IMR-90 (cell line): ENCODE results near the gene SBK3. TPM values are rescaled to one million over a fixed set of nuclear protein-coding genes. Genes with fewer than 3 reads are reported as not detected.

Experiments used
- ATAC-seq: fragments of 200-7000 bp; cut with Tn5 transposase; 2 replicates; pipeline ENCODE4 v1.9.1; 2020; ENCODE audit warnings: low read depth, mild to moderate bottlenecking, moderate library complexity
- BruUV-seq: library from RNA; stranded (reverse); fragments of 400-500 nt; replicated peaks from 2 replicates; lab custom pipeline; 2021; lab: Mats Ljungman, UMichigan
- CTCF ChIA-PET: fragments of 300-600 bp; formaldehyde crosslinking; extraction: SDS; loops from one replicate; lab custom pipeline; 2021; ENCODE audit warnings: antibody characterized with exemption; lab: Yijun Ruan, JAX
- POLR2A ChIA-PET: fragments of 300-600 bp; sonication (Branson Sonifier 250); formaldehyde crosslinking; loops from one replicate; lab custom pipeline; 2022; ENCODE audit warnings: antibody characterized with exemption; ENCODE audit not compliant: unreplicated experiment; lab: Charles Lee
- DNase-seq: peaks from one replicate; pipeline ENCODE4 v3.0.0; 2013
- H2AFZ ChIP-seq: replicated peaks from 2 replicates; pipeline ENCODE3; 2013; ENCODE audit warnings: low read length, mild to moderate bottlenecking; ENCODE audit not compliant: poor library complexity
- H2AK5ac ChIP-seq: 2 replicates; pipeline ENCODE4 v1.6.1; 2013; ENCODE audit warnings: low read depth, low read length, inconsistent platforms
- H2AK9ac ChIP-seq: replicated peaks from 2 replicates; pipeline ENCODE3; 2013; ENCODE audit warnings: mild to moderate bottlenecking, low read depth, low read length, moderate library complexity; ENCODE audit not compliant: poor library complexity
- H2BK120ac ChIP-seq: 2 replicates; pipeline ENCODE4 v1.6.1; 2013; ENCODE audit warnings: low read depth, low read length, inconsistent platforms
- H2BK15ac ChIP-seq: 3 replicates; pipeline ENCODE4 v1.6.1; 2013; ENCODE audit warnings: low read depth, low read length, inconsistent platforms
- H2BK20ac ChIP-seq: 2 replicates; pipeline ENCODE4 v1.6.1; 2013; ENCODE audit warnings: low read depth, mild to moderate bottlenecking, inconsistent platforms, low read length, moderate library complexity
- H2BK5ac ChIP-seq: 2 replicates; pipeline ENCODE4 v1.6.1; 2013; ENCODE audit warnings: mild to moderate bottlenecking, low read depth, low read length, inconsistent platforms; ENCODE audit not compliant: poor library complexity, severe bottlenecking
- H3K14ac ChIP-seq: replicated peaks from 2 replicates; pipeline ENCODE4 v1.6.1; 2013; ENCODE audit warnings: low read depth, low read length, inconsistent platforms
- H3K18ac ChIP-seq: 2 replicates; pipeline ENCODE4 v1.6.1; 2013; ENCODE audit warnings: low read depth, low read length, control low read depth
- H3K23ac ChIP-seq: 2 replicates; pipeline ENCODE4 v1.6.1; 2013; ENCODE audit warnings: low read depth, low read length, inconsistent platforms
- H3K27ac ChIP-seq: 2 replicates; pipeline ENCODE4 v1.5.1; 2013; ENCODE audit warnings: mild to moderate bottlenecking, control low read depth, low read length; ENCODE audit not compliant: insufficient read depth
- H3K27me3 ChIP-seq: 2 replicates; pipeline ENCODE4 v1.6.1; 2013; ENCODE audit warnings: low read length; ENCODE audit not compliant: control insufficient read depth, insufficient read depth
- H3K36me3 ChIP-seq: 2 replicates; pipeline ENCODE4 v1.6.1; 2013; ENCODE audit warnings: low read length, mixed read lengths; ENCODE audit not compliant: control insufficient read depth, insufficient read depth
- H3K4ac ChIP-seq: 2 replicates; pipeline ENCODE4 v1.6.1; 2013; ENCODE audit warnings: low read depth, low read length, inconsistent platforms
- H3K4me1 ChIP-seq: 2 replicates; pipeline ENCODE4 v1.6.1; 2013; ENCODE audit warnings: low read length, mixed read lengths; ENCODE audit not compliant: control insufficient read depth, insufficient read depth
- H3K4me2 ChIP-seq: 2 replicates; pipeline ENCODE4 v1.6.1; 2013; ENCODE audit warnings: low read depth, mild to moderate bottlenecking, control low read depth, low read length, moderate library complexity
- H3K4me3 ChIP-seq: 2 replicates; pipeline ENCODE4 v1.5.1; 2013; ENCODE audit warnings: low read depth, mild to moderate bottlenecking, control low read depth, low read length, moderate library complexity; ENCODE audit not compliant: insufficient read depth
- H3K56ac ChIP-seq: 2 replicates; pipeline ENCODE4 v1.6.1; 2013; ENCODE audit warnings: low read length, inconsistent platforms; ENCODE audit not compliant: insufficient read depth; ENCODE audit errors: extremely low read depth
- H3K79me1 ChIP-seq, 2 experiments: 2 replicates each; pipeline ENCODE4 v1.6.1; 2013; ENCODE audit warnings: low read length in 2 of 2, inconsistent platforms in 1 of 2, low read depth in 1 of 2
- H3K9ac ChIP-seq: 2 replicates; pipeline ENCODE4 v1.6.1; 2013; ENCODE audit warnings: low read depth, low read length, control low read depth
- H3K9me1 ChIP-seq: 2 replicates; pipeline ENCODE4 v1.6.1; 2013; ENCODE audit warnings: low read length, inconsistent platforms; ENCODE audit not compliant: insufficient read depth
- H3K9me3 ChIP-seq: 2 replicates; pipeline ENCODE4 v1.6.1; 2013; ENCODE audit warnings: low read length; ENCODE audit not compliant: control insufficient read depth, insufficient read depth
- H4K20me1 ChIP-seq: 2 replicates; pipeline ENCODE4 v1.6.1; 2013; ENCODE audit warnings: low read length, inconsistent platforms; ENCODE audit not compliant: insufficient read depth
- H4K5ac ChIP-seq: 2 replicates; pipeline ENCODE4 v1.6.1; 2013; ENCODE audit warnings: mild to moderate bottlenecking, low read depth, low read length, control low read depth
- H4K8ac ChIP-seq, 2 experiments: 2 replicates each; pipeline ENCODE4 v1.6.1; 2013; ENCODE audit warnings: low read depth in 2 of 2, low read length in 2 of 2, control low read depth in 1 of 2, inconsistent platforms in 1 of 2
- H4K91ac ChIP-seq: 2 replicates; pipeline ENCODE4 v1.6.1; 2013; ENCODE audit warnings: low read depth, low read length, inconsistent platforms; ENCODE audit not compliant: insufficient read depth
- BHLHE40 ChIP-seq: fragments of 150-350 bp; IDR thresholded peaks from 2 replicates; pipeline ENCODE4 v1.6.1; 2016; ENCODE audit warnings: mild to moderate bottlenecking, low read depth, low read length
- CEBPB ChIP-seq: IDR thresholded peaks from 2 replicates; pipeline ENCODE4 v1.6.1; 2012; ENCODE audit warnings: low read depth, low read length, improper control_type of control experiment
- CHD1 ChIP-seq: IDR thresholded peaks from 2 replicates; pipeline ENCODE4 v1.6.1; 2012; ENCODE audit warnings: low read depth, low read length, improper control_type of control experiment
- FOS ChIP-seq: fragments of 150-350 bp; IDR thresholded peaks from 2 replicates; pipeline ENCODE4 v1.6.1; 2016; ENCODE audit warnings: low read depth, low read length
- MAFK ChIP-seq: IDR thresholded peaks from 2 replicates; pipeline ENCODE4 v1.6.1; 2012; ENCODE audit warnings: low read depth, low read length, improper control_type of control experiment
- MAZ ChIP-seq: IDR thresholded peaks from 2 replicates; pipeline ENCODE4 v1.6.1; 2012; ENCODE audit warnings: low read depth, mild to moderate bottlenecking, low read length, improper control_type of control experiment, moderate library complexity, borderline replicate concordance
- MXI1 ChIP-seq: IDR thresholded peaks from 2 replicates; pipeline ENCODE4 v1.6.1; 2012; ENCODE audit warnings: low read depth, mild to moderate bottlenecking, low read length, moderate library complexity, borderline replicate concordance
- NFE2L2 ChIP-seq: fragments of 150-350 bp; IDR thresholded peaks from 2 replicates; pipeline ENCODE4 v1.6.1; 2016; ENCODE audit warnings: low read depth, mild to moderate bottlenecking, low read length
- POLR2A ChIP-seq: IDR thresholded peaks from 2 replicates; pipeline ENCODE4 v1.6.1; 2012; ENCODE audit warnings: mild to moderate bottlenecking, low read depth, low read length
- RAD21 ChIP-seq: IDR thresholded peaks from 2 replicates; pipeline ENCODE4 v1.6.1; 2012; ENCODE audit warnings: low read length, improper control_type of control experiment
- RCOR1 ChIP-seq: IDR thresholded peaks from 2 replicates; pipeline ENCODE4 v1.6.1; 2012; ENCODE audit warnings: mild to moderate bottlenecking, low read length, improper control_type of control experiment; ENCODE audit not compliant: insufficient replicate concordance
- RFX5 ChIP-seq: IDR thresholded peaks from 2 replicates; pipeline ENCODE4 v1.8.0; 2012; ENCODE audit warnings: low read depth, mild to moderate bottlenecking, low read length, moderate library complexity
- SMC3 ChIP-seq: fragments of 150-350 bp; IDR thresholded peaks from 2 replicates; pipeline ENCODE4 v1.6.1; 2016; ENCODE audit warnings: low read depth, mild to moderate bottlenecking, antibody characterized with exemption, low read length, moderate library complexity
- WGBS, 2 experiments: methylation state at CpG; one replicate each; pipeline versions ENCODE4 v1.1.5 to v1.1.7; 2013; ENCODE audit warnings: missing lambda C conversion rate in 2 of 2; ENCODE audit not compliant: insufficient read length in 1 of 2; ENCODE audit errors: extremely low coverage in 2 of 2; 5-methylcytosine and 5-hydroxymethylcytosine counted together
- dilution Hi-C: fragments of 300-500 bp; cut with HindIII; formaldehyde crosslinking; loops from one replicate; pipeline ENCODE4 v1.14.3; 2018; ENCODE audit warnings: low sequenced_read_pairs; ENCODE audit not compliant: unreplicated experiment
- in situ Hi-C: fragments of 300-500 bp; cut with MboI; formaldehyde crosslinking; loops from 3 replicates; pipeline ENCODE4 v1.14.3; 2019; ENCODE audit warnings: low sequenced_read_pairs, inconsistent platforms, mixed read lengths
- intact Hi-C: fragments of 100-400 bp; cut with micrococcal nuclease; formaldehyde crosslinking; loops from 2 replicates; pipeline ENCODE4 v1.10.0; 2022
- polyA plus RNA-seq, 3 experiments: library from polyadenylated mRNA; depleted of rRNA; stranded (reverse); fragments of >200 nt; gene quantifications; 2 replicates each; pipeline ENCODE4 v1.2.3, GENCODE V29; 2012; ENCODE audit warnings: low replicate concordance in 1 of 3
- total RNA-seq: library from RNA; depleted of rRNA; stranded (reverse); fragments of >200 nt; gene quantifications from 2 replicates; pipeline ENCODE4 v1.2.3, GENCODE V29; 2012
- TF ChIP-seq, protein P1 (sequence below): fragments of 150-350 bp; IDR thresholded peaks from 2 replicates; pipeline ENCODE4 v1.6.1; 2016; ENCODE audit warnings: low read depth, mild to moderate bottlenecking, low read length, moderate library complexity, borderline replicate concordance
- TF ChIP-seq, protein P2 (sequence below): fragments of 150-350 bp; IDR thresholded peaks from 2 replicates; pipeline ENCODE4 v1.6.1; 2017; ENCODE audit warnings: mild to moderate bottlenecking, antibody characterized with exemption, low read length, low read depth
- TF ChIP-seq, protein P3 (sequence below): conservative IDR thresholded peaks from 2 replicates; pipeline ENCODE4 v1.5.1; 2012; ENCODE audit warnings: mild to moderate bottlenecking, low read depth, low read length, improper control_type of control experiment

The SBK3 gene
- total and polyA plus RNA-seq, 2 of the 4 experiments (the other 2 are of a cell fraction): 0.05 to 0.18 TPM

DNA sequence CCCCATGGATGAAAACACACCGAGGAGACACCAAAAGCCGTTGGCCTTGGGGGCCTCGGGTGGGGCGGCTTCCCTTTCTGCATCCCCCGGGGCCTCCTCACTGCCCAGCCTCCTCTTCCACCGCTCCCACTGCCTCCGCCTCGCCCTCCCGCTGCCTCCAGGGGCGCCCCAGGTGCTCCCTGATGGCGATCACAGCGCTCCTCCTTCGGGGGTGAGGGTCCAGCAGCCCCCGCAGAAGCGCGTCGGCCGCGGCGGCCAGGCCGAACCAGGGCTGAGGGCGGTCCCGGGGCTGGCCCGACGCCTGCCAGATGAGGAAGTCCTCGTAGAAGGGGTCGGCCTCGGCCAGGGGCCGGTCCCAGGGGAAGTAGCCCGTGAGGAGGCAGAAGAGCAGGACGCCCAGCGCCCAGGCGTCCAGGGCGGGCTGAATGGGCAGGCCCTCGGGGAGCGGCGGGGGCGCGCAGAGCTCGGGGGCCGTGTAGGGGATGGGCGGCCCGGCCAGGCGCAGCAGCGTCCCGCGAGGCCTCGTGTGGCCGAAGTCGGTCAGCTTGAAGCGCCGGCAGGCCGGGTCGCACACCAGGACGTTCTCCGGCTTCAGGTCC is 15.6 kb downstream of the SBK3 start:
- no peak overlapping the region for H4K91ac ChIP-seq
- dilution Hi-C loops (no loop called here), intact Hi-C loops (no loop called here), in situ Hi-C loops (no loop called here)
- no peak overlapping the region for H3K18ac ChIP-seq
- H4K8ac ChIP-seq: no peak overlapping the region
- H3K14ac ChIP-seq: no peak overlapping the region
- H2AK9ac ChIP-seq: no peak overlapping the region
- 0 out of 4 replicates have a peak, but pooled peaks cover 0 to 4% of the 10 kb centered on the region in 2 experiments for H3K79me1 ChIP-seq
- CTCF ChIA-PET: no interaction called here
- no peak overlapping the region for H3K23ac ChIP-seq
- H3K27ac ChIP-seq: no peak overlapping the region
- H2BK20ac ChIP-seq: no peak overlapping the region
- no peaks in the 10 kb centered on the region for H4K20me1 ChIP-seq
- no peaks in the 10 kb centered on the region for H3K36me3 ChIP-seq
- H3K56ac ChIP-seq: no peak overlapping the region
- H2BK120ac ChIP-seq: no peak overlapping the region
- TF ChIP-seq RFX5 (no peak), NFE2L2 (no peak), MXI1 (no peak), SMC3 (no peak), POLR2A (no peak), BHLHE40 (no peak), RCOR1 (no peak), MAFK (no peak), FOS (no peak), MAZ (no peak), RAD21 (no peak), CEBPB (no peak), CHD1 (no peak)
- TF ChIP-seq, protein P1, sequence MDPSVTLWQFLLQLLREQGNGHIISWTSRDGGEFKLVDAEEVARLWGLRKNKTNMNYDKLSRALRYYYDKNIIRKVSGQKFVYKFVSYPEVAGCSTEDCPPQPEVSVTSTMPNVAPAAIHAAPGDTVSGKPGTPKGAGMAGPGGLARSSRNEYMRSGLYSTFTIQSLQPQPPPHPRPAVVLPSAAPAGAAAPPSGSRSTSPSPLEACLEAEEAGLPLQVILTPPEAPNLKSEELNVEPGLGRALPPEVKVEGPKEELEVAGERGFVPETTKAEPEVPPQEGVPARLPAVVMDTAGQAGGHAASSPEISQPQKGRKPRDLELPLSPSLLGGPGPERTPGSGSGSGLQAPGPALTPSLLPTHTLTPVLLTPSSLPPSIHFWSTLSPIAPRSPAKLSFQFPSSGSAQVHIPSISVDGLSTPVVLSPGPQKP: no peak
- TF ChIP-seq, protein P2, sequence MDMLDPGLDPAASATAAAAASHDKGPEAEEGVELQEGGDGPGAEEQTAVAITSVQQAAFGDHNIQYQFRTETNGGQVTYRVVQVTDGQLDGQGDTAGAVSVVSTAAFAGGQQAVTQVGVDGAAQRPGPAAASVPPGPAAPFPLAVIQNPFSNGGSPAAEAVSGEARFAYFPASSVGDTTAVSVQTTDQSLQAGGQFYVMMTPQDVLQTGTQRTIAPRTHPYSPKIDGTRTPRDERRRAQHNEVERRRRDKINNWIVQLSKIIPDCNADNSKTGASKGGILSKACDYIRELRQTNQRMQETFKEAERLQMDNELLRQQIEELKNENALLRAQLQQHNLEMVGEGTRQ: no peak
- TF ChIP-seq, protein P3, sequence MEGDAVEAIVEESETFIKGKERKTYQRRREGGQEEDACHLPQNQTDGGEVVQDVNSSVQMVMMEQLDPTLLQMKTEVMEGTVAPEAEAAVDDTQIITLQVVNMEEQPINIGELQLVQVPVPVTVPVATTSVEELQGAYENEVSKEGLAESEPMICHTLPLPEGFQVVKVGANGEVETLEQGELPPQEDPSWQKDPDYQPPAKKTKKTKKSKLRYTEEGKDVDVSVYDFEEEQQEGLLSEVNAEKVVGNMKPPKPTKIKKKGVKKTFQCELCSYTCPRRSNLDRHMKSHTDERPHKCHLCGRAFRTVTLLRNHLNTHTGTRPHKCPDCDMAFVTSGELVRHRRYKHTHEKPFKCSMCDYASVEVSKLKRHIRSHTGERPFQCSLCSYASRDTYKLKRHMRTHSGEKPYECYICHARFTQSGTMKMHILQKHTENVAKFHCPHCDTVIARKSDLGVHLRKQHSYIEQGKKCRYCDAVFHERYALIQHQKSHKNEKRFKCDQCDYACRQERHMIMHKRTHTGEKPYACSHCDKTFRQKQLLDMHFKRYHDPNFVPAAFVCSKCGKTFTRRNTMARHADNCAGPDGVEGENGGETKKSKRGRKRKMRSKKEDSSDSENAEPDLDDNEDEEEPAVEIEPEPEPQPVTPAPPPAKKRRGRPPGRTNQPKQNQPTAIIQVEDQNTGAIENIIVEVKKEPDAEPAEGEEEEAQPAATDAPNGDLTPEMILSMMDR: no peak
- no peak overlapping the region for H3K4ac ChIP-seq
- no peak overlapping the region for H2BK15ac ChIP-seq
- DNase-seq (no peak), ATAC-seq (no peak)
- H2AK5ac ChIP-seq: no peak overlapping the region
- H3K4me1 ChIP-seq: peaks cover 5% of the 10 kb centered on the region
- H2AFZ ChIP-seq: no peak overlapping the region
- no peaks in the 10 kb centered on the region for H3K9me3 ChIP-seq
- BruUV-seq: no TSS peak
- H3K27me3 ChIP-seq: no peaks in the 10 kb centered on the region
- no peak overlapping the region for H3K9ac ChIP-seq
- POLR2A ChIA-PET: no interaction called here
- H3K9me1 ChIP-seq: peaks cover 14% of the 10 kb centered on the region
- H3K4me3 ChIP-seq: no peak overlapping the region
- H3K4me2 ChIP-seq: no peak overlapping the region
- H2BK5ac ChIP-seq: no peak overlapping the region
- WGBS, 2 experiments: 96% methylated on average over 27 of the region's 56 CpGs; no CpG with 5 or more reads in 1 of the 2 experiments
- H4K5ac ChIP-seq: no peak overlapping the region
